Kidney (tissue), 14 donors: ENCODE results near the gene CLMN. TPM values are rescaled to one million over a fixed set of nuclear protein-coding genes. Genes with fewer than 3 reads are reported as not detected.
A peak's percentile ranks its signal among the peaks of the same experiment; 100 is the strongest.

Experiments
- DNase-seq, 5 donors: peaks; one replicate each; pipeline ENCODE4 v3.0.0-alpha.2; 2013 to 2020
- FAIRE-seq: peaks from 2 replicates; lab custom pipeline; 2012; peaks lifted over from hg19 to GRCh38; lab: Jason Lieb, UNC
- H3K27ac ChIP-seq, 2 donors: one replicate each; pipeline ENCODE4 v1.7.0; 2013; ENCODE audit warnings: low read depth in 2 of 2, low read length in 2 of 2, inconsistent platforms in 1 of 2
- H3K27me3 ChIP-seq: one replicate; pipeline ENCODE4 v1.7.1; 2013; ENCODE audit warnings: low read length, inconsistent platforms; ENCODE audit not compliant: control insufficient read depth, insufficient read depth
- H3K36me3 ChIP-seq, 3 donors: one replicate each; pipeline versions ENCODE4 v1.7.0 to v1.7.1; 2013; ENCODE audit warnings: low read length in 3 of 3, control low read depth in 1 of 3, inconsistent platforms in 1 of 3; ENCODE audit not compliant: insufficient read depth in 3 of 3, control insufficient read depth in 2 of 3
- H3K4me1 ChIP-seq, 3 donors: one replicate each; pipeline versions ENCODE4 v1.7.0 to v1.7.1; 2013; ENCODE audit warnings: low read length in 3 of 3, inconsistent platforms in 1 of 3, low read depth in 1 of 3; ENCODE audit not compliant: control insufficient read depth in 2 of 3, insufficient read depth in 2 of 3
- H3K4me3 ChIP-seq, 3 donors: one replicate each; pipeline versions ENCODE4 v1.7.0 to v1.8.1; 2013; ENCODE audit warnings: low read length in 3 of 3, control low read depth in 1 of 3, inconsistent platforms in 1 of 3
- H3K9ac ChIP-seq, 3 donors: one replicate each; pipeline versions ENCODE4 v1.7.0 to v1.7.1; 2013; ENCODE audit warnings: low read length in 3 of 3, control low read depth in 1 of 3, inconsistent platforms in 1 of 3
- H3K9me3 ChIP-seq, 3 donors: one replicate each; pipeline versions ENCODE4 v1.7.0 to v1.7.1; 2013; ENCODE audit warnings: low read length in 3 of 3, control low read depth in 1 of 3, inconsistent platforms in 1 of 3; ENCODE audit not compliant: control insufficient read depth in 2 of 3, insufficient read depth in 1 of 3
- intact Hi-C: fragments of 100-400 bp; cut with DNase I; formaldehyde crosslinking; loops from one replicate; pipeline ENCODE4 v1.11.1; 2022
- polyA plus RNA-seq: library from polyadenylated mRNA; stranded (reverse); fragments of 350-450 nt; fragmentation: Illumina TruSeq; extraction: RNeasy Lipid Tissue Mini Kit (QIAGEN cat#74804); gene quantifications from one replicate; pipeline ENCODE4 v1.2.3, GENCODE V29; 2014; ENCODE audit warnings: low read depth, low replicate concordance; ENCODE audit not compliant: insufficient read depth
- total RNA-seq: library from RNA; stranded (reverse); fragmentation: NEBNext Ultra II Directional; extraction: Animal tissue kit (Norgen Biotek cat#: 25700); gene quantifications from one replicate; pipeline ENCODE4 v1.2.1, GENCODE V29; 2021
- TF ChIP-seq, protein P1 (sequence below): IDR thresholded peaks from 3 replicates; pipeline ENCODE4 v1.5.1; 2012; ENCODE audit warnings: mild to moderate bottlenecking, moderate library complexity, borderline replicate concordance; ENCODE audit not compliant: insufficient read depth; ENCODE audit errors: extremely low read depth
- donor health status: control.
- donor health status: control.
- donor health status: control.
- donor health status: control.
- donor health status: control.
- donor health status: DM: yes; HTN: yes; CAD: no.
- donor health status: Normal renal cell carcinoma (clear cell type).

CLMN gene
- total and polyA plus RNA-seq, 2 donors from 2014 or later, result 33.1 to 151 TPM

DNA sequence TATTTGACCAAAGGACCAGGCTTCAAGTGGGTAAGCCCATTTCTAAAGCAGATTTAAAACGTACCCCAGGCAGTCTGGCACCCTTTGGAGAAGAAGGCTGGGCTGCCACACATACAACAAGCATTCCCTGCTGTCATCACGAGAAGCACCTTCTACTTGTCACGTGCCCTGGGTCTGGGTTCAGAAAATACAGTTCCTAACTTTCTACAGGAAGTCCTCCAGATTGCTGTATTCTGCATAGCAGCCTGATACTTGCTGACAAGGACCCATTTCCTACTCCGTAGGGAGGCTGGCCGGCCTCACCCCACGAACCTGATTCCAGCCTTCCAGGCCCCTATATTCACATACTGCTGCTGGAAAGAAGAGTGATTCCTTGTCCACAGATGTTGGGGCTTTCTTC is 7.4 kb downstream of the CLMN start:
- Histone ChIP-seq H3K36me3 (no peaks in the 10 kb centered on the region), H3K4me1 (peaks cover 0 to 63% (median 60%) of the 10 kb centered on the region in 3 donors), H3K9me3 (no peaks in the 10 kb centered on the region), H3K27me3 (no peaks in the 10 kb centered on the region), H3K27ac (peak overlapping the region in 1 of 2 donors; percentile 4), H3K4me3 (no peak overlapping the region), H3K9ac (no peak overlapping the region)
- FAIRE-seq (no peak), DNase-seq (no peak)
- TF ChIP-seq, protein P1, sequence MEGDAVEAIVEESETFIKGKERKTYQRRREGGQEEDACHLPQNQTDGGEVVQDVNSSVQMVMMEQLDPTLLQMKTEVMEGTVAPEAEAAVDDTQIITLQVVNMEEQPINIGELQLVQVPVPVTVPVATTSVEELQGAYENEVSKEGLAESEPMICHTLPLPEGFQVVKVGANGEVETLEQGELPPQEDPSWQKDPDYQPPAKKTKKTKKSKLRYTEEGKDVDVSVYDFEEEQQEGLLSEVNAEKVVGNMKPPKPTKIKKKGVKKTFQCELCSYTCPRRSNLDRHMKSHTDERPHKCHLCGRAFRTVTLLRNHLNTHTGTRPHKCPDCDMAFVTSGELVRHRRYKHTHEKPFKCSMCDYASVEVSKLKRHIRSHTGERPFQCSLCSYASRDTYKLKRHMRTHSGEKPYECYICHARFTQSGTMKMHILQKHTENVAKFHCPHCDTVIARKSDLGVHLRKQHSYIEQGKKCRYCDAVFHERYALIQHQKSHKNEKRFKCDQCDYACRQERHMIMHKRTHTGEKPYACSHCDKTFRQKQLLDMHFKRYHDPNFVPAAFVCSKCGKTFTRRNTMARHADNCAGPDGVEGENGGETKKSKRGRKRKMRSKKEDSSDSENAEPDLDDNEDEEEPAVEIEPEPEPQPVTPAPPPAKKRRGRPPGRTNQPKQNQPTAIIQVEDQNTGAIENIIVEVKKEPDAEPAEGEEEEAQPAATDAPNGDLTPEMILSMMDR, result no peak
- intact Hi-C loops, result no loop called here

DNA sequence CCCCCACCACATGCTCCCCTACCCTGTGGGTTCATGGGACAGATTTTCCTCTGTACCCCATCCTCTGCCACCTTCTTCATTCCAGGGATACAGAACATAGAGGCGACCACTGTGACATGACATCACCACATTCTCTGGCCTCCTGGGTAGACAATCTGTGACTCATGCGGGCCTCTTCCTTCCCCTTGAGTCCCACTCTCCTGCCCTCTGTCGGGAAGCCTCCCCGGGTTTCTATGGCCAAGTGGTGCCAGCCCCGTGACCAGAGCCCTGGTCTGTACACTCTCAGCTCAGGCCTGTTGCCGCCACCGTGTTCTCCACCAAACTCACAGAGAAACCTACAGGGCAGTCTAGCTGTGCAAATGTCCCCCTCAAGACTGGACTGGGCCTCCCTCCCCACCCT is 8.0 kb downstream of the CLMN start:
- FAIRE-seq, result no peak
- TF ChIP-seq, protein P1, result no peak
- no peaks in the 10 kb centered on the region for H3K9me3 ChIP-seq
- H3K4me1 ChIP-seq, result peaks cover 0 to 66% (median 66%) of the 10 kb centered on the region in 3 donors
- no peak overlapping the region for H3K27ac ChIP-seq
- intact Hi-C loops, result no loop called here
- H3K9ac ChIP-seq, result no peak overlapping the region
- no peak overlapping the region for H3K4me3 ChIP-seq
- H3K27me3 ChIP-seq, result no peaks in the 10 kb centered on the region
- H3K36me3 ChIP-seq, result no peaks in the 10 kb centered on the region
- DNase-seq, result no peak

DNA sequence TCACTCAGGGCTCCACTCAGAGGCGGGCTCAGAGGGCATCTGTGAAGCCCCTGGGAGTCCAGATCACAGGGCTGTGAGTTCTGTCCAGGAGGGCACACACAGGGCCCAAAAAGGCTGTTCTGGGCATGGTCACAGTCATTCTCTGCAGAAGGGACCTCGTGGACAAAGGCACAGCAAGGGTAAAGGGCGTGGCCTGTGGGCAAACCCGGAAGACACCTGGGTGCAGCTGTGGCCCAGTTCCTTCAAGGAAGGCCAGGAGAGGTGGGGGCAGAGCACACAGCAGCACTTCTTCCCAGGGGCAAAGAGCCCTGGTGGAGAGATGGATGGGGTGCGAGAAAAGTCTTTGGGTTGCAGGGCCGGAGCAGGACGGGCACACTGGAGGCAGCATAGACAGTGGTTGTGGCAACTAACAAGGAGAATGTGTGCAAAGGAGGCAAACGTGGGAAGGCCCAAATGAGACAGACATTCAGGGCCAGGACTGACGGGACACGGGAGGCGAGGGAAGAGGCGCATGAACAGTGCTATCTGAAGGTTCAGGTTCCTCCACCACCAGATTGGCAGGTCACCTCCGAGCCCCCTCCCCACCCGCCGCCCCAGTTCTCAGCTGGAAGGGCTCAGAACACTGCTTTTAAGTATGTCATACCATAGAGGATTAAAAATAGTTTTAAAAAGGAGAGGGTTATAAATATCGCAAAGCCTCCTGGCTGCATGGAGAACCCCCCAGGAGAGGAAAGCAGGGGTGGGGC is 8.9 kb downstream of the CLMN start:
- intact Hi-C loops, result no loop called here
- Histone ChIP-seq H3K9me3 (no peaks in the 10 kb centered on the region), H3K27me3 (no peaks in the 10 kb centered on the region), H3K4me1 (peaks cover 0 to 63% (median 60%) of the 10 kb centered on the region in 3 donors), H3K9ac (no peak overlapping the region), H3K27ac (no peak overlapping the region), H3K36me3 (no peaks in the 10 kb centered on the region), H3K4me3 (no peak overlapping the region)
- DNase-seq (no peak), FAIRE-seq (no peak)
- TF ChIP-seq, protein P1, result no peak
